K562 (cell line): ENCODE measurements around the gene DNAJB1. TPM values are rescaled to one million over a fixed set of nuclear protein-coding genes. Genes with fewer than 3 reads are reported as not detected.

Experiments used
- ELF2 ChIP-seq: fragments of 250-450 bp; sonication (Bioruptor Pico); IDR thresholded peaks from 2 replicates; pipeline ENCODE4 v1.5.0; 2021; ENCODE audit warnings: mild to moderate bottlenecking
- ETS2 ChIP-seq: IDR thresholded peaks from 2 replicates; pipeline ENCODE4 v1.6.1; 2016; ENCODE audit warnings: borderline replicate concordance, missing genetic modification characterization, mild to moderate bottlenecking, moderate library complexity, missing compliant biosample characterization; ENCODE audit not compliant: poor library complexity, severe bottlenecking
- FOXA1 ChIP-seq: fragments of 450-650 bp; IDR thresholded peaks from 2 replicates; pipeline ENCODE4 v1.6.1; 2016; ENCODE audit warnings: mild to moderate bottlenecking, borderline replicate concordance
- IFI16 ChIP-seq: fragments of 250-450 bp; sonication (Bioruptor Pico); IDR thresholded peaks from 2 replicates; pipeline ENCODE4 v2.1.2; 2022; ENCODE audit warnings: mild to moderate bottlenecking, inconsistent platforms
- JUND ChIP-seq, 2 experiments: IDR thresholded peaks; 2 replicates in 1 of 2; 3 replicates in 1 of 2; pipeline ENCODE4 v1.6.1; 2011; ENCODE audit warnings: borderline replicate concordance in 2 of 2, low read depth in 2 of 2, low read length in 2 of 2, improper control_type of control experiment in 1 of 2, missing biosample characterization in 1 of 2, missing genetic modification characterization in 1 of 2, missing genetic modification reagents in 1 of 2
- NBN ChIP-seq: fragments of 450-650 bp; IDR thresholded peaks from 2 replicates; pipeline ENCODE4 v1.6.1; 2016; ENCODE audit warnings: low read depth, mild to moderate bottlenecking
- NR2F6 ChIP-seq: fragments of 450-650 bp; formaldehyde crosslinking; IDR thresholded peaks from 2 replicates; pipeline ENCODE4 v1.4.0; 2020; ENCODE audit warnings: mild to moderate bottlenecking
- RBM34 ChIP-seq: fragments of 200-400 bp; formaldehyde crosslinking; IDR thresholded peaks from 2 replicates; pipeline ENCODE4 v1.6.1; 2018; ENCODE audit warnings: low read length, borderline replicate concordance; ENCODE audit not compliant: insufficient read depth
- SMARCC2 ChIP-seq: fragments of 450-650 bp; IDR thresholded peaks from 2 replicates; pipeline ENCODE4 v1.6.1; 2017; ENCODE audit warnings: antibody characterized with exemption, moderate library complexity, mild to moderate bottlenecking, low read depth
- SRSF9 ChIP-seq: fragments of 200-400 bp; formaldehyde crosslinking; IDR thresholded peaks from 2 replicates; pipeline ENCODE4 v1.6.1; 2017; ENCODE audit warnings: low read depth, low read length, borderline replicate concordance
- ZBTB7A ChIP-seq: IDR thresholded peaks from 2 replicates; pipeline ENCODE4 v1.6.1; 2011; ENCODE audit warnings: low read depth, mild to moderate bottlenecking, low read length, moderate library complexity, borderline replicate concordance; ENCODE audit not compliant: control insufficient read depth
- ZNF232 ChIP-seq: sonication (generic); formaldehyde crosslinking; IDR thresholded peaks from 2 replicates; pipeline ENCODE4 v1.8.0; 2022; ENCODE audit warnings: mild to moderate bottlenecking, missing genetic modification reagents
- ZNF41 ChIP-seq: fragments of 250-450 bp; sonication (Bioruptor Pico); conservative IDR thresholded peaks from 2 replicates; pipeline ENCODE4 v1.4.0; 2020; ENCODE audit warnings: mild to moderate bottlenecking
- ZZZ3 ChIP-seq: fragments of 450-650 bp; IDR thresholded peaks from 2 replicates; pipeline ENCODE4 v1.6.1; 2016; ENCODE audit warnings: antibody characterized with exemption, mild to moderate bottlenecking, moderate library complexity
- polyA plus RNA-seq, 8 experiments: library from polyadenylated mRNA; depleted of rRNA in 4 of 8; stranded (reverse) in 5 of 8; unstranded in 3 of 8; fragments of >200 nt; fragmentation: Nextera tagmentation in 2 of 8; fragmentation: Illumina TruSeq in 1 of 8; extraction: Ambion mirVana in 2 of 8; extraction: Trizol in 1 of 8; gene quantifications; 2 replicates each; pipeline versions ENCODE4 v1.2.1 to v1.2.3, GENCODE V29; 2011 to 2014; ENCODE audit warnings: inconsistent platforms in 1 of 8, missing spikeins in 1 of 8
- total RNA-seq, 7 experiments: library from RNA; depleted of rRNA in 6 of 7; stranded (reverse); fragments of >200 nt in 6 of 7; fragmentation: Illumina TruSeq in 2 of 7; extraction: Trizol in 2 of 7; gene quantifications; 2 replicates each; pipeline versions ENCODE4 v1.2.1 to v1.2.3, GENCODE V29; 2011 to 2021; ENCODE audit warnings: low replicate concordance in 1 of 7
- TF ChIP-seq, protein P1 (sequence below), 2 experiments: fragments of 450-650 bp; IDR thresholded peaks; 2 replicates each; pipeline ENCODE4 v1.6.1; 2016
- TF ChIP-seq, protein P2 (sequence below), 2 experiments: fragments of 450-650 bp; formaldehyde crosslinking in 1 of 2; IDR thresholded peaks; 2 replicates each; pipeline versions ENCODE4 v1.4.0 to v1.6.1; 2014 to 2020; ENCODE audit warnings: mild to moderate bottlenecking in 2 of 2, borderline replicate concordance in 1 of 2, low read depth in 1 of 2

The DNAJB1 gene
- total and polyA plus RNA-seq, 9 of the 15 experiments (the other 6 are each of a cell fraction or from before 2014, with no cell fraction given): 13.2 to 113 (median 62.1) TPM

DNA sequence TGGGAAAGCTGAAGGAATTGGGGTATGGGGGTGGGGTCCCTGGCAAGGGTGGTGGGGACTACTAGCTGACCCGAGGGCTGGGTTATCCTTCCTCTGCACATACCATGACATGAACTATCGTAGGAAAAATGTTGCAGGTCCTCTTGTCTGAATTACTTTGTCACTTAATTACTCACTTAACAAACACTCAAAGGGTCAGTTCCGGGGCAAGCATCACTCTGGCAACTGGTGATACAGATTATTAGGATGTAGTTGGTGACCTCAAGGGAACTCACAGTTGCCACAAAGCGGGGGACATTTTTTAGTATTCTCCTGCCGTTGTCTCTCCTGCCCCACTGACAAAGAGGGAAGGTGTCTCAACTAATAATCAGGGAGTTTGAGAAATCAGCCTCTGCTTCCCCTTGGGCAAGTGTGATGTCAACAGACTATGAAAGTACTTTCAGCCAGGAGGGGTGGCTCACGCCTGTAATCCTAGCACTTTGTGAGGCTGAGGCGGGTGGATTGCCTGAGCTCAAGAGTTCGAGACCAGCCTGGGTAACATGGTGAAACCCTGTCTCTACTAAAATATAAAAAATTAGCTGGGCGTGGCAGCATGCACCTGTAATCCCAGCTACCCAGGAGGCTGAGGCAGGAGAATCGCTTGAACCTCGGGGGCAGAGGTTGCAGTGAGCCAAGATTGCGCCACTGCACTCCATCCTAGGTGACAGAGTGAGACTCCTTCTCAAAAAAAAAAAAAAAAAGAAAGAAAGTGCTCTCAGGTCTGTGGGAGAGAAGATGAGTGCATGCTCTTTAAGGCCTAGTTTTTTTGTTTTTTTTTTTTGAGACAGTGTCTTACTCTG lies 10.3 kb downstream of the DNAJB1 start (continued):
- TF ChIP-seq FOXA1: no peak
- no peak for TF ChIP-seq ETS2 (tag)
- no peak for TF ChIP-seq NR2F6 (CRISPR knock-in tag)
- no peak for TF ChIP-seq ZZZ3
- TF ChIP-seq ZNF41 (CRISPR knock-in tag): no peak
- peak; percentile 82; the same call in 1 of the 2 replicates for TF ChIP-seq ZBTB7A
- TF ChIP-seq RBM34: no peak
- no peak for TF ChIP-seq SRSF9
- no peak for TF ChIP-seq ZNF232 (CRISPR knock-in tag)
- TF ChIP-seq, protein P1, sequence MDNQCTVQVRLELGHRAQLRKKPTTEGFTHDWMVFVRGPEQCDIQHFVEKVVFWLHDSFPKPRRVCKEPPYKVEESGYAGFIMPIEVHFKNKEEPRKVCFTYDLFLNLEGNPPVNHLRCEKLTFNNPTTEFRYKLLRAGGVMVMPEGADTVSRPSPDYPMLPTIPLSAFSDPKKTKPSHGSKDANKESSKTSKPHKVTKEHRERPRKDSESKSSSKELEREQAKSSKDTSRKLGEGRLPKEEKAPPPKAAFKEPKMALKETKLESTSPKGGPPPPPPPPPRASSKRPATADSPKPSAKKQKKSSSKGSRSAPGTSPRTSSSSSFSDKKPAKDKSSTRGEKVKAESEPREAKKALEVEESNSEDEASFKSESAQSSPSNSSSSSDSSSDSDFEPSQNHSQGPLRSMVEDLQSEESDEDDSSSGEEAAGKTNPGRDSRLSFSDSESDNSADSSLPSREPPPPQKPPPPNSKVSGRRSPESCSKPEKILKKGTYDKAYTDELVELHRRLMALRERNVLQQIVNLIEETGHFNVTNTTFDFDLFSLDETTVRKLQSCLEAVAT (IDR thresholded peaks at IDR 0.05): no peak
- no peak for TF ChIP-seq NBN
- TF ChIP-seq, protein P2, sequence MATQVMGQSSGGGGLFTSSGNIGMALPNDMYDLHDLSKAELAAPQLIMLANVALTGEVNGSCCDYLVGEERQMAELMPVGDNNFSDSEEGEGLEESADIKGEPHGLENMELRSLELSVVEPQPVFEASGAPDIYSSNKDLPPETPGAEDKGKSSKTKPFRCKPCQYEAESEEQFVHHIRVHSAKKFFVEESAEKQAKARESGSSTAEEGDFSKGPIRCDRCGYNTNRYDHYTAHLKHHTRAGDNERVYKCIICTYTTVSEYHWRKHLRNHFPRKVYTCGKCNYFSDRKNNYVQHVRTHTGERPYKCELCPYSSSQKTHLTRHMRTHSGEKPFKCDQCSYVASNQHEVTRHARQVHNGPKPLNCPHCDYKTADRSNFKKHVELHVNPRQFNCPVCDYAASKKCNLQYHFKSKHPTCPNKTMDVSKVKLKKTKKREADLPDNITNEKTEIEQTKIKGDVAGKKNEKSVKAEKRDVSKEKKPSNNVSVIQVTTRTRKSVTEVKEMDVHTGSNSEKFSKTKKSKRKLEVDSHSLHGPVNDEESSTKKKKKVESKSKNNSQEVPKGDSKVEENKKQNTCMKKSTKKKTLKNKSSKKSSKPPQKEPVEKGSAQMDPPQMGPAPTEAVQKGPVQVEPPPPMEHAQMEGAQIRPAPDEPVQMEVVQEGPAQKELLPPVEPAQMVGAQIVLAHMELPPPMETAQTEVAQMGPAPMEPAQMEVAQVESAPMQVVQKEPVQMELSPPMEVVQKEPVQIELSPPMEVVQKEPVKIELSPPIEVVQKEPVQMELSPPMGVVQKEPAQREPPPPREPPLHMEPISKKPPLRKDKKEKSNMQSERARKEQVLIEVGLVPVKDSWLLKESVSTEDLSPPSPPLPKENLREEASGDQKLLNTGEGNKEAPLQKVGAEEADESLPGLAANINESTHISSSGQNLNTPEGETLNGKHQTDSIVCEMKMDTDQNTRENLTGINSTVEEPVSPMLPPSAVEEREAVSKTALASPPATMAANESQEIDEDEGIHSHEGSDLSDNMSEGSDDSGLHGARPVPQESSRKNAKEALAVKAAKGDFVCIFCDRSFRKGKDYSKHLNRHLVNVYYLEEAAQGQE (IDR thresholded peaks at IDR 0.05; ENCODE audit: borderline replicate concordance): no peak
- TF ChIP-seq, protein P2 (CRISPR knock-in tag; IDR thresholded peaks at IDR 0.05; ENCODE audit: low read depth): no peak
- peak; percentile 46; the same call in 1 of the 2 replicates for TF ChIP-seq SMARCC2
- no peak for TF ChIP-seq ELF2 (CRISPR knock-in tag)
- TF ChIP-seq IFI16: no peak
- TF ChIP-seq JUND (IDR thresholded peaks at IDR 0.05; ENCODE audit: borderline replicate concordance, low read depth, low read length): peak; percentile 51
- TF ChIP-seq JUND (tag; IDR thresholded peaks at IDR 0.05; ENCODE audit: borderline replicate concordance, low read depth, low read length): no peak; the same call in 2 of the 3 replicates
